Measurements from ENCODE around the gene SLC25A47.

DNA sequence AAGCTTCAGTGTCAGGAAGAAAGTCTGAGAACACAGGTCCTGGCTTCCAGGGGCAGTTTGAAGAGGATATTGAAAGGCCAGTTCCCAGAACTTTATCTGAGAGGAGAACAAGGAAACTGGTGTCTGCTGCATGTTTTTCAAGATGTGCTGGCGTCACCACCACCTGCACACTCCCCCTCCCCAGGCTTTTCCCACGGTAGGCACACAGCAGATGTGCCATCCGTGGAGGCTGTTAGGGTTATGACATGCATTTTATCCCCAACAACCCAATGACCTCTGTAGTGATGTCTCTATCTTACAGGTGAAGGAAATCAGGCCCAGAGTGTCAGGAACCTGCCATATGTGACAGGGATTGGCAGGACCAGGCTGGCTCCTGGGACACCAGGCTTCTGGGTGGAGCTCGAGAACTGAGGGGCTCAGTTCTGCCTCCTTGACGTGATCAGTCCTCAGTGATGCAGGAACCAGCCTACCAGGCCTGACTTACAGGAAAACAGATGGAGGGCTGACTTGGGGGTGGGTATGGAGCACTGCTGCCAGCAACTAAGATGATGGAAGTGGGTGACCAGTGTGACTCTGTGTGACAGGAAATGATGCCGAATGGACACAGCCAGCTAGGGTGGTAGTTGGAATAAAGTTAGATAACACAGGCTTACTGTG lies 16.8 kb downstream of the SLC25A47 start:
- no peak for TF ChIP-seq CTCF (IDR thresholded peaks at IDR 0.05; ENCODE audit: low read depth, low read length, poor library complexity, severe bottlenecking)
- no peak for TF ChIP-seq EZH2phosphoT487 (IDR thresholded peaks at IDR 0.05; ENCODE audit: borderline replicate concordance, low read length)
